Adrenal gland (tissue), 5 donors: ENCODE results near the gene PDCD4.

ENCODE experiments used
- POLR2A ChIP-seq, 2 donors: fragments of 450-650 bp; IDR thresholded peaks; one replicate each; pipeline ENCODE4 v1.6.1; 2017; ENCODE audit warnings: antibody characterized with exemption in 2 of 2, mild to moderate bottlenecking in 2 of 2, moderate library complexity in 1 of 2
- TF ChIP-seq, protein P1 (sequence below), 6 experiments: fragments of 450-650 bp in 4 of 6; fragments of 200-600 bp in 2 of 6; sonication (generic) in 1 of 6; IDR thresholded peaks; 1 replicate in 5 of 6; 2 replicates in 1 of 6; pipeline versions ENCODE4 v1.5.1 to v1.8.0; 2016 to 2021; ENCODE audit warnings: antibody characterized with exemption in 6 of 6, mild to moderate bottlenecking in 2 of 6, moderate library complexity in 1 of 6
- donor health status: DM: no; HTN: no; CAD: no.

DNA sequence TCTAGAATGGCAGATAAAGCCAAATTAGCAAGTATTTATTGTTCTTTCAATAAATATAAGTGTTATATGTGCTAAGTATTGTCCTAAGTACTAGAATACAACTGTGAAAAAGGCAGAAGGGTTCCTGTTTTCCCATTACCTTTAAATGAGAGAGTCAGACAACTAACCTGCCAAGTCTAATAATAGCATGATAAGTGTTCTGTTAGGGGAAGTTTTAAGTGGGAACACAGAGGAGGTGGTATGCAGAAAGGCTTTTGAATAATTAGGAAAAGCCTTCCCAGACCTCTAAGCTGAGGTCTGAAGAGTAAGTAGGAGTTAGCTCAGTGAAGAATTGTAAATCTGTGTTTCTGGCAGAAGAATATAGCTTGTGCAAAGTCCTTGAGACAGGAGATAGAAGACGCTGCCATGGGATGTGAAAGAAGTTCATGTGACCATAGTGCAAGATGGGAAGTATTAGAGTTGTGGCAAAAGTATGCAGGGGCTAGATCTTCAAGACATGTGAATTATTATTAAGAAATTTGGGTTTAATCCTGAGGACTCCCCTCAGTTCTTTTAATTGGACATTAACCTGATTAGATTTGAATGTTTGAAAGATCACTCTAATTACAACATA is 60.1 kb downstream of the PDCD4 start:
- TF ChIP-seq POLR2A (IDR thresholded peaks at IDR 0.05), result no peak
- TF ChIP-seq, protein P1, sequence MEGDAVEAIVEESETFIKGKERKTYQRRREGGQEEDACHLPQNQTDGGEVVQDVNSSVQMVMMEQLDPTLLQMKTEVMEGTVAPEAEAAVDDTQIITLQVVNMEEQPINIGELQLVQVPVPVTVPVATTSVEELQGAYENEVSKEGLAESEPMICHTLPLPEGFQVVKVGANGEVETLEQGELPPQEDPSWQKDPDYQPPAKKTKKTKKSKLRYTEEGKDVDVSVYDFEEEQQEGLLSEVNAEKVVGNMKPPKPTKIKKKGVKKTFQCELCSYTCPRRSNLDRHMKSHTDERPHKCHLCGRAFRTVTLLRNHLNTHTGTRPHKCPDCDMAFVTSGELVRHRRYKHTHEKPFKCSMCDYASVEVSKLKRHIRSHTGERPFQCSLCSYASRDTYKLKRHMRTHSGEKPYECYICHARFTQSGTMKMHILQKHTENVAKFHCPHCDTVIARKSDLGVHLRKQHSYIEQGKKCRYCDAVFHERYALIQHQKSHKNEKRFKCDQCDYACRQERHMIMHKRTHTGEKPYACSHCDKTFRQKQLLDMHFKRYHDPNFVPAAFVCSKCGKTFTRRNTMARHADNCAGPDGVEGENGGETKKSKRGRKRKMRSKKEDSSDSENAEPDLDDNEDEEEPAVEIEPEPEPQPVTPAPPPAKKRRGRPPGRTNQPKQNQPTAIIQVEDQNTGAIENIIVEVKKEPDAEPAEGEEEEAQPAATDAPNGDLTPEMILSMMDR (IDR thresholded peaks at IDR 0.05), result no peak
